ENCODE measurements around the gene LRCH4. TPM values are rescaled to one million over a fixed set of nuclear protein-coding genes. Genes with fewer than 3 reads are reported as not detected.

Gene LRCH4
- total and polyA plus RNA-seq, 2 of the 13 experiments (the other 11 are each of a cell fraction or from before 2014, with no cell fraction given), result 7.0 to 9.3 TPM

GRCh38 chr7:100546129-100546925 is 39.6 kb downstream of the LRCH4 start (continued):
- TF ChIP-seq ZNF670 (CRISPR knock-in tag; IDR thresholded peaks at IDR 0.05; ENCODE audit: borderline replicate concordance) (no peak), DNMT3B (CRISPR knock-in tag; conservative IDR thresholded peaks at IDR 0.05) (no peak), ZNF790 (CRISPR knock-in tag; IDR thresholded peaks at IDR 0.05; ENCODE audit: borderline replicate concordance) (no peak), ZNF484 (CRISPR knock-in tag; IDR thresholded peaks at IDR 0.05; ENCODE audit: borderline replicate concordance, low read depth) (no peak), ZNF546 (CRISPR knock-in tag; conservative IDR thresholded peaks at IDR 0.05) (no peak), ZNF737 (CRISPR knock-in tag; IDR thresholded peaks at IDR 0.05; ENCODE audit: borderline replicate concordance) (no peak), MYPOP (CRISPR knock-in tag; IDR thresholded peaks at IDR 0.05) (no peak; the same call in 1 of the 2 replicates), ZNF563 (CRISPR knock-in tag; IDR thresholded peaks at IDR 0.05) (no peak), ZNF577 (CRISPR knock-in tag; IDR thresholded peaks at IDR 0.05; ENCODE audit: borderline replicate concordance, low read depth) (no peak), CCDC6 (CRISPR knock-in tag; IDR thresholded peaks at IDR 0.05) (no peak; the same call in 1 of the 2 replicates), TRIM24 (CRISPR knock-in tag; IDR thresholded peaks at IDR 0.05) (no peak), ZMYM4 (CRISPR knock-in tag; IDR thresholded peaks at IDR 0.05) (no peak; the same call in 1 of the 2 replicates), THAP11 (CRISPR knock-in tag; IDR thresholded peaks at IDR 0.05) (no peak), MLLT10 (CRISPR knock-in tag; IDR thresholded peaks at IDR 0.05) (no peak), ZNF225 (CRISPR knock-in tag; IDR thresholded peaks at IDR 0.05) (no peak), BORCS8-MEF2B (CRISPR knock-in tag; IDR thresholded peaks at IDR 0.05) (no peak), PCBP1 (IDR thresholded peaks at IDR 0.05; ENCODE audit: borderline replicate concordance, low read depth, low read length) (no peak), MEIS1 (CRISPR knock-in tag; IDR thresholded peaks at IDR 0.05; ENCODE audit: borderline replicate concordance) (no peak), ZNF160 (CRISPR knock-in tag; IDR thresholded peaks at IDR 0.05) (no peak), ZNF547 (CRISPR knock-in tag; IDR thresholded peaks at IDR 0.05) (0 out of 2 replicates have a peak, but pooled peaks have one; percentile 3), FOXJ3 (CRISPR knock-in tag; IDR thresholded peaks at IDR 0.05; ENCODE audit: borderline replicate concordance) (peak; percentile 43; the same call in 1 of the 2 replicates), ARID3A (IDR thresholded peaks at IDR 0.05; ENCODE audit: low read depth, low read length) (peak; percentile 90), ZNF281 (CRISPR knock-in tag; IDR thresholded peaks at IDR 0.05; ENCODE audit: borderline replicate concordance) (peak; percentile 76), ZNF879 (CRISPR knock-in tag; IDR thresholded peaks at IDR 0.05) (no peak), JUN (CRISPR knock-in tag; IDR thresholded peaks at IDR 0.05) (no peak)

Measured in HepG2 (cell line).